MM.1S (cell line): ENCODE measurements around the gene PIK3R1.

Experiments
- EZH2 ChIP-seq: fragments of 300-600 bp; sonication (generic); optimal IDR thresholded peaks from 2 replicates; pipeline ENCODE3; 2017; ENCODE audit warnings: low read depth, mild to moderate bottlenecking, antibody characterized with exemption, low read length, mixed read lengths
- EZH2phosphoT487 ChIP-seq: fragments of 300-600 bp; sonication (generic); IDR thresholded peaks from 2 replicates; pipeline ENCODE4 v1.6.1; 2018; ENCODE audit warnings: antibody characterized with exemption, low read length
- TF ChIP-seq, protein P1 (sequence below): fragments of 300-600 bp; sonication (generic); IDR thresholded peaks from 2 replicates; pipeline ENCODE4 v1.5.1; 2016; ENCODE audit warnings: antibody characterized with exemption, low read length, mixed read lengths

DNA sequence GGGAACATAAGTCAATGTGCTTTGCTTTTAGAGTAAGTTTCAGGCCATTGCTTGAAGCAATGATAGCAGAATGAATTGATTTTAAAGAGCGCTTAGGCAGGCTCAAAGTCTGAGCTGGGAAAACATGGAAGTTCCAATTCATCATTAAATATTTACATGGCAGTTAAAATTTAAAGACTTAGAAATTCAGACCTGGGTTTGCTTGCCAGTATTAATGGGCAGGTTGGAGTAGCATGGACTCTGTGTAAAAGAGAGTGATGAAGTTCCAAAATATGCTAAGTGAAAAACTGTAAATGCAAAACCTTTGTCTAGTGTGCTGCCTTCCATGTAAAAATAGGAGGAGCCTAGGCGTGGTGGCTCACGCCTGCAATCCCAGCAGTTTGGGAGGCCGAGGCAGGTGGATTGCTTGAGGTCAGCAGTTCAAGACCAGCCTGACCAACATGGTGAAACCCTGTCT is 48.3 kb upstream of the PIK3R1 start:
- TF ChIP-seq, protein P1, sequence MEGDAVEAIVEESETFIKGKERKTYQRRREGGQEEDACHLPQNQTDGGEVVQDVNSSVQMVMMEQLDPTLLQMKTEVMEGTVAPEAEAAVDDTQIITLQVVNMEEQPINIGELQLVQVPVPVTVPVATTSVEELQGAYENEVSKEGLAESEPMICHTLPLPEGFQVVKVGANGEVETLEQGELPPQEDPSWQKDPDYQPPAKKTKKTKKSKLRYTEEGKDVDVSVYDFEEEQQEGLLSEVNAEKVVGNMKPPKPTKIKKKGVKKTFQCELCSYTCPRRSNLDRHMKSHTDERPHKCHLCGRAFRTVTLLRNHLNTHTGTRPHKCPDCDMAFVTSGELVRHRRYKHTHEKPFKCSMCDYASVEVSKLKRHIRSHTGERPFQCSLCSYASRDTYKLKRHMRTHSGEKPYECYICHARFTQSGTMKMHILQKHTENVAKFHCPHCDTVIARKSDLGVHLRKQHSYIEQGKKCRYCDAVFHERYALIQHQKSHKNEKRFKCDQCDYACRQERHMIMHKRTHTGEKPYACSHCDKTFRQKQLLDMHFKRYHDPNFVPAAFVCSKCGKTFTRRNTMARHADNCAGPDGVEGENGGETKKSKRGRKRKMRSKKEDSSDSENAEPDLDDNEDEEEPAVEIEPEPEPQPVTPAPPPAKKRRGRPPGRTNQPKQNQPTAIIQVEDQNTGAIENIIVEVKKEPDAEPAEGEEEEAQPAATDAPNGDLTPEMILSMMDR, result no peak
- TF ChIP-seq EZH2 (no peak), EZH2phosphoT487 (no peak)
